ENCODE results near the gene TMED5.
"Not testable (repeated sequence)": the region's sequence is repeated elsewhere in the genome, so short reads cannot be mapped to it uniquely, and the experiment has no call there.

TMED5 gene

GRCh38 chr1:93179886-93180722, at the start of gene TMED5:
Gene TMED5, minus strand, starts transcription at chr1:93180413. Its CDS starts 171 bp downstream, at chr1:93180242.
- peak; percentile 82 for DNase-seq

- no peak for DNase-seq
Observed at GRCh38 chr1:93223023-93223675, 42.9 kb upstream of the TMED5 start.

GRCh38 chr1:93221913-93222312, 41.7 kb upstream of the TMED5 start:
- no peak for DNase-seq

- not testable (repeated sequence) for DNase-seq
Observed at GRCh38 chr1:93220716-93221115, 40.5 kb upstream of the TMED5 start.

GRCh38 chr1:93219443-93219842, 39.2 kb upstream of the TMED5 start:
- DNase-seq = no peak

- DNase-seq = no peak
Observed at GRCh38 chr1:93215322-93215721, 35.1 kb upstream of the TMED5 start.

GRCh38 chr1:93207211-93207610, 27.0 kb upstream of the TMED5 start:
- DNase-seq = no peak

GRCh38 chr1:93206567-93206954, 26.3 kb upstream of the TMED5 start:
- no peak for DNase-seq

- DNase-seq = no peak
Observed at GRCh38 chr1:93205892-93206566, 25.8 kb upstream of the TMED5 start.

- no peak for DNase-seq
Observed at GRCh38 chr1:93200714-93201113, 20.5 kb upstream of the TMED5 start.

- no peak for DNase-seq
Observed at GRCh38 chr1:93200086-93200620, 19.9 kb upstream of the TMED5 start.

- DNase-seq = no peak
Observed at GRCh38 chr1:93199150-93199549, 18.9 kb upstream of the TMED5 start.

GRCh38 chr1:93196591-93196990, 16.4 kb upstream of the TMED5 start:
- no peak for DNase-seq

- no peak for DNase-seq
Observed at GRCh38 chr1:93194231-93194990, 14.2 kb upstream of the TMED5 start.

- no peak for DNase-seq
Observed at GRCh38 chr1:93190432-93190831, 10.2 kb upstream of the TMED5 start.

GRCh38 chr1:93186667-93187066, 6.5 kb upstream of the TMED5 start:
- DNase-seq = no peak

GRCh38 chr1:93180723-93181613, 755 bp upstream of the TMED5 start, which contains the start of gene CCDC18:
Gene CCDC18, plus strand, starts transcription at chr1:93180724. Its CDS starts 2,638 bp downstream, at chr1:93183362.
- no peak for DNase-seq

- DNase-seq = no peak
Observed at GRCh38 chr1:93178418-93178817, 1.8 kb downstream of the TMED5 start.

GRCh38 chr1:93177991-93178390, 2.2 kb downstream of the TMED5 start:
- no peak for DNase-seq

- DNase-seq = not testable (repeated sequence)
Observed at GRCh38 chr1:93174638-93175037, 5.6 kb downstream of the TMED5 start.

GRCh38 chr1:93172778-93173177, 7.4 kb downstream of the TMED5 start:
- no peak for DNase-seq

All from cortex of kidney (tissue), 1 donor.